Activated CD4-positive, alpha-beta T cell treated with anti-CD3 and anti-CD28 coated beads, Interleukin-10, Interleukin-2, amounts not matched to agents 100 ng/mL and 50 ng/mL, durations not matched to agents 16 hours and 8 hours (primary cell): ENCODE data around the gene KLF2.
"Not testable (repeated sequence)": the region's sequence is repeated elsewhere in the genome, so short reads cannot be mapped to it uniquely, and the experiment has no call there.

ENCODE experiments used
- DNase-seq: peaks from one replicate; pipeline ENCODE4 v3.0.0-alpha.2; 2020

KLF2 gene

GRCh38 chr19:16338470-16339360 is 14.1 kb downstream of the KLF2 start:
- DNase-seq, result peak; percentile 92

- DNase-seq, result no peak
Measured at GRCh38 chr19:16339361-16339725, 14.7 kb downstream of the KLF2 start.

- DNase-seq, result no peak
Measured at GRCh38 chr19:16340092-16340491, 15.5 kb downstream of the KLF2 start.

GRCh38 chr19:16340654-16341053 is 16.0 kb downstream of the KLF2 start:
- DNase-seq, result no peak

DNA sequence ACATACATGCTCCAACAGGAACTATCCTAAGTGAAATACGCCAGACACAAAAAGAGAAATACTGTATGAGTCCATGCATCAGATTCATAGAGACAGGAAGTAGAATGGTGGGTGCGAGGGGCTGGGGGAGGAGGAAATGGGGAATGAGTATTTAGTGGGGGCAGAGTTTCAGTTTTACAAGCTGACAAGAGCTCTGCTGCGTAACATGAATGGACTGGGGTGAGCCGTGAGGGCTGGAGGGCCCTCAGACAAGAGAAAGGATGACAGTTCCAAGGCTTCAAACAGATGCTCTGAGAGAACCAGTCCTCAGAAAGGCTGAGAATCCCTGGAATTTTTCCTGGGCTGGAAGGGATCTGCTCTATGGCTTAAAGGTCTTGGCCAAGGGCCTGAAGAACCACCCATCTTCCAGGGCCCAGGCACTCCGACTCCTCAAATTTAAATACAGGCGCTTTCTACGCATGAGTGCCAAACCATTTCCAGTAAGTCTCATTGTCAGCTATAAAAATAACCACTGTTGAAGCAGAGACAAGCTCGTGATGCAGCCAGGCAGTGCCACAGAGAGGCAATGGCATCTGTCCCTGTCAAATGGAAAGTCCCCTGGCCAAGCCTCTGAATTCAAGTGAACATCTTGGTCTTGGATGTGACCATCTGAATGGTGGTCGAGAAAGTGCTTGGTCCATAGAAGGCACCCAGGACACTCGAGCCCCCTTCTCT is 17.5 kb downstream of the KLF2 start:
- peak; percentile 86 for DNase-seq

GRCh38 chr19:16343156-16343555 is 18.5 kb downstream of the KLF2 start:
- DNase-seq, result peak; percentile 55

GRCh38 chr19:16345457-16345856 is 20.8 kb downstream of the KLF2 start:
- DNase-seq, result no peak

DNA sequence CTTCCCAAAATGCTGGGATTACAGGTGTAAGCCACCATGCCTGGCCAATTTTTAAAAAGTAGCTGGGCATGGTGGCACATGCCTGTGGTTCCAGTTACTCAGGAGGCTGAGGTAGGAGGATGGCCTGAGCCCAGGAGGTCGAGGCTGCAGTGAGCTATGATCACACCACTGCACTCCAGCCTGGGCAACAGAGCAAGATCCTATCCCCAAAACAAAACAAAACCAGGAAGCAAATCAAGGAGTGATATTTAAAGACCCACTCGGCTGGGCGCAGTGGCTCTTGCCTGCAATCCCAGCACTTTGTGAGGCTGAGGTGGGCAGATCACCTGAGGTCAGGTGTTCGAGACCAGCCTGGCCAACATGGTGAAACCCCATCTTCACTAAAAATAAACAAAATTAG is 22.5 kb downstream of the KLF2 start:
- not testable (repeated sequence) for DNase-seq

- DNase-seq, result no peak
Measured at GRCh38 chr19:16347706-16348105, 23.1 kb downstream of the KLF2 start.

GRCh38 chr19:16349551-16350152 is 25.0 kb downstream of the KLF2 start:
- DNase-seq, result no peak

- DNase-seq, result no peak
Measured at GRCh38 chr19:16351133-16351809, 26.6 kb downstream of the KLF2 start.

DNA sequence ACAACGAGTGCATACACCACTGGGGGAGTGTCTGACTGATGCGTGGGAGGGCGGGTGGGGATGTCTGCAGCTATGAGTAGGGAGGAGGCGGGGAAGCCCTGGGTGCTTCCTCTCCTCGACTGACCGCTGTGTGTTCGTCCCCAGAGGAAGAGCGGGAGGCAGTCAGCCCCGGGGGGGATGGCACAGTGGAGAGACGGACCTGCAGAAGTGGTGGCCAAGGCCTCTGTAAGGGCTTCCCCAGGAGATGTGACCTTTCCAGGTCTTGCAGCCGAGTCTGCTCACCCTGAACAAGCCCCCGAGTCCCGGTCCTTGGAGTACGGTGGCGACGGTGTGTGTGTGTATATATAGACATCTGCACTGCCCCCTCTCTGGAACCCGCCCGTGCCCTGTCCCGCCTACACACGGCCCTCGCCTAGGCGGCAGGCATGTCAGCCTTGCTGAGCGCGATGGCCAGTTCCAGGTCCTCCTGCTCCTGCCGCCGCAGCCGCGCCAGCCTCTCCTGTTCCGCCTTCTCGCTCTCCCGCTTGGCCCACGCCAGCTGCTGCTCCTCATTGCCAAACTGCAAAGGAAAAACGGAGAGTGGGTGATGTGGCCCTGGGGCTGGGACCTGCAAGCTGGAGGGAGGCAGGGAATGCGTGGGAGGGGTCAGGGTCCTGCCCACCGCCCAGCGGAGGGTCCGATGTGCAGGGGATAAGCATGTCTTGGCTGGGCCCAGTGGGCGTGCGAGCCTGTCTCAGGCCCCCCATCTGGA is 30.8 kb downstream of the KLF2 start:
- DNase-seq, result no peak

GRCh38 chr19:16358456-16358855 is 33.8 kb downstream of the KLF2 start:
- no peak for DNase-seq

- DNase-seq, result no peak
Measured at GRCh38 chr19:16359074-16359473, 34.4 kb downstream of the KLF2 start.

DNA sequence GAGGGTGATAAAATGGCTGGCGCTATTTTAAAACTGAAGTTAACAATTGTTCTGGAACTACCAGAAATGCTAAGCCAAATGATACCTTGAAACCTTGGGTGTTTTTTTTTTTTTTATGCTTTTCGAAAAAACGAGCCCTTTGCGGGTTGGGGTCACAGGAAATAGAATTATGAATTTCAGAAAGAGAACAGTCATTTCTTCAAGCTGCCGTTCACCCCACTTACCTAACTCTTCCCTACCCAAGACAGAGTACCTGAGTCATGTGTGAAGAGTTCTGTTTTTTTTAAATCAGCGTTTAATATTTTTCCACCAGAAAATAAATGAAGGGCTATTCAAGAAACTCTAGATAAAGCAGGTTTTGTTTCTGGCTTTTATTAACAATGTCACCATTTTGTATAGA is 35.3 kb downstream of the KLF2 start:
- DNase-seq, result peak; percentile 41

DNA sequence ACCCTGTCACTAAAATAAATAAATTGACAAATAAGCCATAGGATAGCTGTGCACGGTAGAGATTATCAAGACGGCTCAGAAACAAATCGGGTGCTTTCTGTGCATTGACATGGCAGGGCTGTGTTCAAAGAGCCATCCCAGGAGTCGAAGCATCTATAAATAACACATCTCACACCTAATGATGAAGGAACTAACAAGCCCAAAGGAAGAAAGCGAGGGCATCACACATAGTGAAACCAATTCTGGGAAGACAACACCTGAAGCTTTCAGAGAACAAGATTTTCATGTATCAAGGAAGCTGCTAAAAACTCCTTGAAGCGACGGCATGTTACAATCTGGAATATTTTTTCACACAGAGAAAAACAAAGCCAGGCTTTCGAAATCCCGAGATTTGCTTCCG is 36.1 kb downstream of the KLF2 start:
- DNase-seq, result no peak

- no peak for DNase-seq
Measured at GRCh38 chr19:16361254-16361653, 36.6 kb downstream of the KLF2 start.

- no peak for DNase-seq
Measured at GRCh38 chr19:16361926-16362325, 37.3 kb downstream of the KLF2 start.

GRCh38 chr19:16363133-16363851 is 38.7 kb downstream of the KLF2 start:
- DNase-seq, result no peak

DNA sequence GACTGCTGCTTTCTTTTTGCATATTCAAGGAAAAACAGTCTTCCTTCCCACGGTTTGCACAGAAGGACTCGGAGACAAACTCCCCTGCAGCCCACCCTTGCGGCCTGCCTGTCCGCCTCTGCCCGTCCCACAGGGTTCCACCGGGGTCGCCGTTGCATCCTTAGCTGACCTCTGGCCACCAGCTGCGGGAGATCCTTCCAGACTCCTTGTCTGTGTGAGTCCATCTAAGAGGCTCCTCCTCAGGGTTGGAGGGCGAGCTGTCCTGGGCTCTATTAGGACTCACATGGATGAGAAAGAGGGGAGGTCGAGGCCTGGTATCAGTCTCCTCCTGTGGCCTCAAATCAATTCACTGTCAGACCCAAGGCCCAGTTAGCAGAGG is 39.2 kb downstream of the KLF2 start:
- no peak for DNase-seq

DNA sequence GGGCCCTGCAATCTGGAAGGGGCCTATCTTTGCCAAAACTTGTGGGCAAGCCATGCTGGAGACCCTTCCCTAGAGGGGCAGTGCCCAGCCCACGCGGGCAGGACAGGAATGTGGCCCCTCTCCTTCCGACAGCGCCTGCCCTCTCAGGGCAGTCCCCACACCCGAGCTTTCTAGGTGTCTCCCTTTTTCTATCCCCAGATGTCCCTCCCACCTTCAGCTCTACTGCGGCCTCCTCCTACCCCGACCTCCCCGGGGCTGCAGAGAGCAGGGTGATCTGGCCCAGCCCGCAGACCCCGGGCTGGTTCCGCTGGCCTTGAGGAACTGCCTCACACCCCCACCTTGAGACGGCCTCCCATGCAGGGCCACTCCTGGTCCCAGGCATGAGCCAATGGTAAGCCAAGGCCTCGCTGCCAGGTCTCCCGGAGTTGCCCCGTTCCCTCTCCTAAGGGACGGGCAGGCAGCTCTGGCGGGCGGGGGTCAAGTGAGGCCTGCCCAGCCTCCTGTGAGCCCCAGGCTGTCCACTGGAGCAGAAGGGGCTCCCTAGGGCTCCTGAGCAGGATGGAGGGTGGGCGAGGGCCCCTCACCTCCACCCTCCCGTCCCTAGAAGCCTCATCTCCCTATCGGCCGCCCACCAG is 39.7 kb downstream of the KLF2 start:
- DNase-seq, result no peak
